ENCODE results near the gene TPD52L2. TPM values are rescaled to one million over a fixed set of nuclear protein-coding genes. Genes with fewer than 3 reads are reported as not detected.
A peak's percentile ranks its signal among the peaks of the same experiment; 100 is the strongest.

Gene TPD52L2
- total RNA-seq, 2 experiments from 2014 or later = 15.1 to 15.3 TPM

DNA sequence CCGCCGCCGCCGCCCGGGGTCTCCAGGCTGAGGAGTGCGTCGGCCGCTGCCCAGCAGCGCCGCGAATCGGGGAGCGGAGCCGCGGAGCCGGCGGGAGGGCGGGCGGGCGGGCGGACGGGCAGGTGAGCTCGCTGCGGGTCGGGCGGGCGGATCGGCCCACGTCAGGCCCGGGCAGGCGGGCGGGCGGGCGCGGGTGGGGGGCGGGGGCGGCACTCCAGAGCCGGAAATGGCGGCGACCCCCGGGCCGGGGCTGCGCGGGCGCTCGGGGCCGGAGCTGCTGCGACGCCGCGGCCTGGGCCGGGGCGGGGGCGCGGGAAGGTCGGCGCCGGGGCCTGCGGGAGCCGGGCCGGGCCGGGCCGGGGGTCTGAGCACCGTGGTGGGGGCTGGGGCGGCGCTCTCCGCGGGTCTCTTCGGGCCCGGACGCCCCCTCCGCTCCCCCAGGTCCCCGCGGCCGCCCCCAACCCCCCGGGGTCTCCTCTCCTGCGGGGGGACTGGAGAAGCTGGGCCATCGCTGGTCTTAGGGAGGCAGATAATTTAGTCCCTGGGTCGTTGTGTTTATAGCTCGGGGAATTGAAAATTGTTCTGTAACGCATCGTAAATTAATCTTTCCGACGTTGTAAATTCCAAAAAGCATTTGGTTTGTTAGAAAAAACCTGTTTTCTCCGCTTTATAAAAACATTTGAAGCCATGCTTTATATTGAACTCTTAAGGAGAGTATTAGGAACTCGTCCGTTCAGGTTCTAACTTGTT lies 30.3 kb downstream of the TPD52L2 start:
- peak in 2 of 14 experiments; percentile 7 to 35 for DNase-seq
- Mint-ChIP-seq H3K4me3 (peak overlapping the region; percentile 99), H3K27me3 (no peaks in the 10 kb centered on the region), H3K36me3 (ENCODE audit: low read depth) (peaks cover 24% of the 10 kb centered on the region), H3K9me3 (no peaks in the 10 kb centered on the region), H3K27ac (peak overlapping the region; percentile 93), H3K4me1 (ENCODE audit: low read depth) (peaks cover 52% of the 10 kb centered on the region)
- Histone ChIP-seq H3K4me3 (ENCODE audit: low read length) (peak overlapping the region; percentile 61), H3K36me3 (ENCODE audit: insufficient read depth, low read length) (peaks cover 3% of the 10 kb centered on the region), H3K4me1 (ENCODE audit: insufficient read depth, low read length) (peaks cover 48% of the 10 kb centered on the region), H3K27me3 (ENCODE audit: control insufficient read depth in 1 of 2, insufficient read depth in 2 of 2, low read length in 2 of 2) (no peaks in the 10 kb centered on the region), H3K9me3 (ENCODE audit: control insufficient read depth in 1 of 2, insufficient read depth in 1 of 2, low read length in 2 of 2) (no peaks in the 10 kb centered on the region), H3K27ac (ENCODE audit: low read depth in 1 of 2, low read length in 2 of 2) (peak overlapping the region; percentile 59 to 75)
- ChIA-PET CTCF (interaction anchor here (0.6 to 1.5 kb wide), 9 partner anchors 29 to 375 kb away, joined by 3 to 7 read pairs (median 3); partner anchors contain the start of genes ARFRP1, PPDPF, PRPF6 and ZGPAT), POLR2A (interaction anchor here (0.8 to 4.9 kb wide), 15 partner anchors 9 to 374 kb away, joined by 3 to 23 read pairs (median 4); partner anchors contain the start of genes ARFRP1, OPRL1, PPDPF and PRPF6)
- intact Hi-C loops (cut with DNase I, micrococcal nuclease) = loop anchor here in 1 of 2 experiments (1.0 to 2.0 kb wide), 3 partner anchors 31 to 168 kb away; partner anchors contain the start of genes TCEA2, TPD52L2 and UCKL1
- TF ChIP-seq, protein P1, sequence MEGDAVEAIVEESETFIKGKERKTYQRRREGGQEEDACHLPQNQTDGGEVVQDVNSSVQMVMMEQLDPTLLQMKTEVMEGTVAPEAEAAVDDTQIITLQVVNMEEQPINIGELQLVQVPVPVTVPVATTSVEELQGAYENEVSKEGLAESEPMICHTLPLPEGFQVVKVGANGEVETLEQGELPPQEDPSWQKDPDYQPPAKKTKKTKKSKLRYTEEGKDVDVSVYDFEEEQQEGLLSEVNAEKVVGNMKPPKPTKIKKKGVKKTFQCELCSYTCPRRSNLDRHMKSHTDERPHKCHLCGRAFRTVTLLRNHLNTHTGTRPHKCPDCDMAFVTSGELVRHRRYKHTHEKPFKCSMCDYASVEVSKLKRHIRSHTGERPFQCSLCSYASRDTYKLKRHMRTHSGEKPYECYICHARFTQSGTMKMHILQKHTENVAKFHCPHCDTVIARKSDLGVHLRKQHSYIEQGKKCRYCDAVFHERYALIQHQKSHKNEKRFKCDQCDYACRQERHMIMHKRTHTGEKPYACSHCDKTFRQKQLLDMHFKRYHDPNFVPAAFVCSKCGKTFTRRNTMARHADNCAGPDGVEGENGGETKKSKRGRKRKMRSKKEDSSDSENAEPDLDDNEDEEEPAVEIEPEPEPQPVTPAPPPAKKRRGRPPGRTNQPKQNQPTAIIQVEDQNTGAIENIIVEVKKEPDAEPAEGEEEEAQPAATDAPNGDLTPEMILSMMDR (IDR thresholded peaks at IDR 0.05) = no peak
- ATAC-seq (ENCODE audit: poor library complexity) = no peak

DNA sequence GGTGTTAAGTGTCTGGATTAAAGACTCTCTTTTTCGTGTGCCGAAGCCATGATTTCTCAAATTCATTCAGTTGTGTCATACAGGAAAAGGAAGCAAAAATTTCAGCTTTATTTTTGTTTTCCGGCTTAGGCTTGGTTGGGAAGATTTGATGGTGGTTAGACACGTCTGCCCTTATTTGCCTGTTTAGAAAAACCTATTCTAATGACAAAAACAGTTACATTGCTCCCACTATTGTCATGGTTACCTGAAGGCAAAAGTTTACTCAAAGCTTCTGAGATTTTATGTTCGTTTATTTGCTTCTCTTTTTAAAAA lies 30.8 kb downstream of the TPD52L2 start:
- POLR2A ChIA-PET = interaction anchor here (0.8 to 4.9 kb wide), 17 partner anchors 9 to 375 kb away, joined by 3 to 23 read pairs (median 3); partner anchors contain the start of genes ARFRP1, OPRL1, PPDPF and PRPF6
- H3K27ac ChIP-seq (ENCODE audit: low read depth in 1 of 2, low read length in 2 of 2) = peak overlapping the region; percentile 59 to 75
- Mint-ChIP-seq H3K27me3 (no peaks in the 10 kb centered on the region), H3K27ac (peak overlapping the region; percentile 93), H3K9me3 (no peaks in the 10 kb centered on the region), H3K4me1 (ENCODE audit: low read depth) (peaks cover 57% of the 10 kb centered on the region), H3K36me3 (ENCODE audit: low read depth) (peaks cover 29% of the 10 kb centered on the region), H3K4me3 (peak overlapping the region; percentile 99)
- H3K4me1 ChIP-seq (ENCODE audit: insufficient read depth, low read length) = peaks cover 51% of the 10 kb centered on the region
- TF ChIP-seq, protein P1 (IDR thresholded peaks at IDR 0.05) = no peak
- peak in 3 of 14 experiments; percentile 54 to 67 (median 65) for DNase-seq
- no peaks in the 10 kb centered on the region for H3K27me3 ChIP-seq (ENCODE audit: control insufficient read depth in 1 of 2, insufficient read depth in 2 of 2, low read length in 2 of 2)
- intact Hi-C loops (cut with DNase I, micrococcal nuclease) = loop anchor here in 1 of 2 experiments (1.0 to 2.0 kb wide), 3 partner anchors 31 to 167 kb away; partner anchors contain the start of genes TCEA2, TPD52L2 and UCKL1
- H3K36me3 ChIP-seq (ENCODE audit: insufficient read depth, low read length) = peaks cover 3% of the 10 kb centered on the region
- CTCF ChIA-PET = interaction anchor here (1.0 to 1.5 kb wide), 7 partner anchors 30 to 375 kb away, joined by 3 to 7 read pairs (median 3); partner anchors contain the start of genes ARFRP1, PPDPF, PRPF6 and ZGPAT
- H3K4me3 ChIP-seq (ENCODE audit: low read length) = peak overlapping the region; percentile 61
- ATAC-seq (ENCODE audit: poor library complexity) = peak; percentile 30
- H3K9me3 ChIP-seq (ENCODE audit: control insufficient read depth in 1 of 2, insufficient read depth in 1 of 2, low read length in 2 of 2) = no peaks in the 10 kb centered on the region

DNA sequence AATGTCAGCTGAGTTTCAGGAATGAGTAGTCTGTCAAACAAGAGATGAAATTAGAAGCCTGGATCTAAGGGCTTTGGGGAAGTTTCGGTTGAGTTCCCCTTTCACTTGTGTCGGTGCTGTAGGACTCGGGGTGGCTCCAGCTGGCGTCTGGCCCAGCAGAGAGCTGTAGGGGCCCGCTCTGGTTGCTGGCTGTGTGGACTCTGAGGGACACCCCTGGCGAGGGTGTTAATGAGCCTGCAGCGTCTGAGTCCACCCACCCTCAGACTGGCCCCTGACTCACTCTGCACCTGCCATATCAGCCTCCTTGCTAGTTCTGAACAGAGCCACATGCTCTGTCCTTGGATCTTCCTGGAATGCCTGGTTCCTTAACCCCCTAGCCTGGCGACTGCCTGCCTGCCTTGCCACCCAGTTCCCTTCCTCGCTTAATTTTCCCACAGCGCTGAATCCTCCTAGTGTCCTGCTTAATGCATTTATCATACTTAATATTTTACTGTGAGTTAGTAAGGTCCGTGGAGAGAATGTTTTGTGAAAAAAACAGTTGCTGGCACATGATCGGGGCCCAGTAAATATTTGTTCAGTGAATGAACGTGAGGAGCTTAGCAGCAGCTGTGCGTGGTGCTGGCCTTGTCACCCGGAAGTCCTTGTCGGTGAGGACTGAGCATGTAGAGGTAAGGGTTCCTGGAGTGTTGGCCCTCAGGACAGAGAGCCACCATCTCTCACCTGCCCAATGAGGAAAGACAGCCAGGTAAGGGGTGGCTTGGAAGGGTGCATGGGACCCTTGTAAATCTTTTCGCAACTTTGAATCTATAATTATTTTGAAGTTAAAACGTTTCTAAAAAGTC lies 31.4 kb downstream of the TPD52L2 start:
- TF ChIP-seq, protein P1 (IDR thresholded peaks at IDR 0.05) = no peak
- Histone ChIP-seq H3K27me3 (ENCODE audit: control insufficient read depth in 1 of 2, insufficient read depth in 2 of 2, low read length in 2 of 2) (no peaks in the 10 kb centered on the region), H3K4me3 (ENCODE audit: low read length) (peak overlapping the region; percentile 61), H3K27ac (ENCODE audit: low read depth in 1 of 2, low read length in 2 of 2) (peak overlapping the region; percentile 59 to 75), H3K4me1 (ENCODE audit: insufficient read depth, low read length) (peaks cover 57% of the 10 kb centered on the region), H3K36me3 (ENCODE audit: insufficient read depth, low read length) (peaks cover 7% of the 10 kb centered on the region), H3K9me3 (ENCODE audit: control insufficient read depth in 1 of 2, insufficient read depth in 1 of 2, low read length in 2 of 2) (no peaks in the 10 kb centered on the region)
- ChIA-PET POLR2A (interaction anchor here (0.8 to 4.9 kb wide), 13 partner anchors 8 to 376 kb away, joined by 3 to 23 read pairs (median 4); partner anchors contain the start of genes ARFRP1, PPDPF, PTK6 and RTEL1), CTCF (interaction anchor here (1.0 to 1.7 kb wide), 9 partner anchors 30 to 376 kb away, joined by 3 to 7 read pairs (median 3); partner anchors contain the start of genes ARFRP1, PPDPF, PRPF6 and ZGPAT)
- Mint-ChIP-seq H3K27ac (peak overlapping the region; percentile 93), H3K27me3 (no peaks in the 10 kb centered on the region), H3K4me3 (peak overlapping the region; percentile 99), H3K36me3 (ENCODE audit: low read depth) (peaks cover 31% of the 10 kb centered on the region), H3K9me3 (no peaks in the 10 kb centered on the region), H3K4me1 (ENCODE audit: low read depth) (peaks cover 63% of the 10 kb centered on the region)
- peak; percentile 10 for ATAC-seq (ENCODE audit: poor library complexity)
- DNase-seq = peak in 7 of 14 experiments; percentile 6 to 74 (median 24)
- intact Hi-C loops (cut with DNase I, micrococcal nuclease) = no loop called here
